H9 (cell line): ENCODE data around the gene DNAI1. TPM values are rescaled to one million over a fixed set of nuclear protein-coding genes. Genes with fewer than 3 reads are reported as not detected.

Source experiments
- DNase-seq: peaks from one replicate; pipeline ENCODE4 v3.0.0-alpha.2; 2017
- H2AFZ ChIP-seq: one replicate; pipeline ENCODE4 v1.6.1; 2013; ENCODE audit warnings: mild to moderate bottlenecking, low read length, control low read depth, moderate library complexity
- H2AK5ac ChIP-seq: 2 replicates; pipeline ENCODE4 v1.6.1; 2013; ENCODE audit warnings: low read length, control low read depth, mixed read lengths; ENCODE audit not compliant: insufficient read length
- H2BK120ac ChIP-seq: one replicate; pipeline ENCODE4 v1.6.1; 2013; ENCODE audit warnings: low read depth, mild to moderate bottlenecking, low read length, control low read depth, inconsistent platforms; ENCODE audit not compliant: poor library complexity, severe bottlenecking
- H2BK12ac ChIP-seq: 2 replicates; pipeline ENCODE4 v1.6.1; 2013; ENCODE audit warnings: low read length, control low read depth, mixed read lengths, low read depth; ENCODE audit not compliant: insufficient read length
- H2BK15ac ChIP-seq: 2 replicates; pipeline ENCODE4 v1.6.1; 2013; ENCODE audit warnings: low read depth, low read length, control low read depth
- H2BK20ac ChIP-seq: one replicate; pipeline ENCODE4 v1.6.1; 2013; ENCODE audit warnings: low read depth, mild to moderate bottlenecking, low read length, control low read depth, inconsistent platforms; ENCODE audit not compliant: poor library complexity, severe bottlenecking
- H2BK5ac ChIP-seq: 2 replicates; pipeline ENCODE4 v1.6.1; 2013; ENCODE audit warnings: low read length, control low read depth, mixed read lengths; ENCODE audit not compliant: insufficient read length
- H3K14ac ChIP-seq: 2 replicates; pipeline ENCODE4 v1.6.1; 2013; ENCODE audit warnings: low read length, control low read depth; ENCODE audit not compliant: insufficient read depth
- H3K18ac ChIP-seq: 2 replicates; pipeline ENCODE4 v1.6.1; 2013; ENCODE audit warnings: low read depth, mild to moderate bottlenecking, mixed read lengths, low read length, control low read depth; ENCODE audit not compliant: insufficient read length
- H3K23ac ChIP-seq: 2 replicates; pipeline ENCODE4 v1.6.1; 2013; ENCODE audit warnings: low read length, control low read depth, mixed read lengths, low read depth; ENCODE audit not compliant: insufficient read length
- H3K23me2 ChIP-seq: 2 replicates; pipeline ENCODE4 v1.6.1; 2013; ENCODE audit warnings: low read depth, mild to moderate bottlenecking, mixed read lengths, low read length, control low read depth; ENCODE audit not compliant: insufficient read length, poor library complexity, severe bottlenecking
- H3K27ac ChIP-seq: 2 replicates; pipeline ENCODE4 v1.5.1; 2013; ENCODE audit warnings: low read length, control low read depth, mixed read lengths, low read depth; ENCODE audit not compliant: insufficient read length
- H3K27me3 ChIP-seq: 2 replicates; pipeline ENCODE4 v1.6.1; 2013; ENCODE audit warnings: low read length, control low read depth, inconsistent platforms; ENCODE audit not compliant: insufficient read depth
- H3K4ac ChIP-seq: 2 replicates; pipeline ENCODE4 v1.6.1; 2013; ENCODE audit warnings: low read depth, mild to moderate bottlenecking, control low read depth, inconsistent platforms, low read length, moderate library complexity
- H3K4me1 ChIP-seq: 2 replicates; pipeline ENCODE4 v1.6.1; 2013; ENCODE audit warnings: low read length, control low read depth, inconsistent platforms; ENCODE audit not compliant: insufficient read depth
- H3K4me2 ChIP-seq: 2 replicates; pipeline ENCODE4 v1.6.1; 2013; ENCODE audit warnings: low read length, control low read depth, mixed read lengths; ENCODE audit not compliant: insufficient read length, insufficient read depth
- H3K56ac ChIP-seq: 2 replicates; pipeline ENCODE4 v1.6.1; 2013; ENCODE audit warnings: low read depth, mild to moderate bottlenecking, mixed read lengths, low read length, control low read depth; ENCODE audit not compliant: insufficient read length
- H3K79me1 ChIP-seq: 2 replicates; pipeline ENCODE4 v1.6.1; 2013; ENCODE audit warnings: low read depth, mild to moderate bottlenecking, moderate library complexity, low read length, control low read depth, inconsistent platforms; ENCODE audit not compliant: insufficient read depth, poor library complexity, severe bottlenecking
- H3K79me2 ChIP-seq: 2 replicates; pipeline ENCODE4 v1.6.1; 2013; ENCODE audit warnings: low read length, control low read depth, inconsistent platforms; ENCODE audit not compliant: insufficient read depth
- H3K9ac ChIP-seq: 2 replicates; pipeline ENCODE4 v1.6.1; 2013; ENCODE audit warnings: low read length, control low read depth, mixed read lengths; ENCODE audit not compliant: insufficient read length; ENCODE audit errors: extremely low read depth
- H3K9me3 ChIP-seq: one replicate; pipeline ENCODE4 v1.6.1; 2013; ENCODE audit warnings: low read depth, low read length, inconsistent platforms; ENCODE audit not compliant: control insufficient read depth
- H3T11ph ChIP-seq: one replicate; pipeline ENCODE4 v1.6.1; 2013; ENCODE audit warnings: mild to moderate bottlenecking, low read length, control low read depth, inconsistent platforms
- H4K20me1 ChIP-seq: one replicate; pipeline ENCODE4 v1.6.1; 2013; ENCODE audit not compliant: control insufficient read depth, insufficient read length, insufficient read depth
- H4K5ac ChIP-seq: 2 replicates; pipeline ENCODE4 v1.6.1; 2013; ENCODE audit warnings: low read depth, mild to moderate bottlenecking, mixed read lengths, low read length, control low read depth; ENCODE audit not compliant: insufficient read length
- H4K8ac ChIP-seq: replicated peaks from 2 replicates; pipeline ENCODE4 v1.6.1; 2013; ENCODE audit warnings: low read length, control low read depth, mixed read lengths, low read depth; ENCODE audit not compliant: insufficient read length
- H4K91ac ChIP-seq: 2 replicates; pipeline ENCODE4 v1.6.1; 2013; ENCODE audit warnings: low read depth, mild to moderate bottlenecking, moderate library complexity, mixed read lengths, low read length, control low read depth; ENCODE audit not compliant: insufficient read length
- H3K27ac Mint-ChIP-seq, 3 experiments: 2 replicates in 2 of 3; 3 replicates in 1 of 3; pipeline ENCODE4 v1.8.0; 2020 to 2021; ENCODE audit warnings: mixed read lengths in 3 of 3, mild to moderate bottlenecking in 1 of 3, moderate library complexity in 1 of 3
- H3K27me3 Mint-ChIP-seq: 2 replicates; pipeline ENCODE4 v1.8.0; 2021; ENCODE audit warnings: low read depth, mild to moderate bottlenecking, moderate library complexity, mixed read lengths
- H3K36me3 Mint-ChIP-seq, 3 experiments: 2 replicates in 2 of 3; 3 replicates in 1 of 3; pipeline ENCODE4 v1.8.0; 2020 to 2021; ENCODE audit warnings: low read depth in 3 of 3, mixed read lengths in 3 of 3; ENCODE audit not compliant: insufficient read depth in 1 of 3
- H3K4me1 Mint-ChIP-seq, 2 experiments: 2 replicates each; pipeline ENCODE4 v1.8.0; 2020; ENCODE audit warnings: mixed read lengths in 2 of 2
- H3K4me3 Mint-ChIP-seq, 2 experiments: 2 replicates in 1 of 2; 3 replicates in 1 of 2; pipeline ENCODE4 v1.8.0; 2020 to 2021; ENCODE audit warnings: mild to moderate bottlenecking in 2 of 2, mixed read lengths in 2 of 2, moderate library complexity in 1 of 2
- H3K9me3 Mint-ChIP-seq, 2 experiments: 2 replicates in 1 of 2; 3 replicates in 1 of 2; pipeline ENCODE4 v1.8.0; 2020; ENCODE audit warnings: mild to moderate bottlenecking in 2 of 2, mixed read lengths in 2 of 2, moderate library complexity in 1 of 2
- CTCF ChIP-seq: fragments of 200-600 bp; sonication (generic); conservative IDR thresholded peaks from 3 replicates; pipeline ENCODE4 v1.8.0; 2021; ENCODE audit warnings: antibody characterized with exemption, mild to moderate bottlenecking
- WGBS: extraction: QIAGEN DNeasy Blood & Tissue Kit; methylation state at CpG from one replicate; pipeline ENCODE4 v1.1.7; 2013; ENCODE audit warnings: missing lambda C conversion rate, low lambda C conversion rate, mixed read lengths; ENCODE audit not compliant: insufficient read length; ENCODE audit errors: extremely low coverage; 5-methylcytosine and 5-hydroxymethylcytosine counted together
- total RNA-seq: library from RNA; stranded (reverse); gene quantifications from 2 replicates; pipeline ENCODE4 v1.2.1, GENCODE V29; 2021

The DNAI1 gene
- total RNA-seq, 1 experiment from 2014 or later: 0.22 TPM

- H2BK5ac ChIP-seq: no peak overlapping the region
- H4K20me1 ChIP-seq: no peaks in the 10 kb centered on the region
- no peak overlapping the region for H3K9ac ChIP-seq
- Mint-ChIP-seq H3K27ac (no peak overlapping the region), H3K27me3 (peaks cover 3% of the 10 kb centered on the region; the same call in 1 of the 2 replicates), H3K4me3 (no peak overlapping the region), H3K36me3 (no peaks in the 10 kb centered on the region), H3K9me3 (no peaks in the 10 kb centered on the region), H3K4me1 (peaks cover 8 to 29% of the 10 kb centered on the region in 2 experiments)
- H3K4me1 ChIP-seq: 0 out of 2 replicates have a peak, but pooled peaks cover 2% of the 10 kb centered on the region
- H3K27me3 ChIP-seq: no peaks in the 10 kb centered on the region
- no peak overlapping the region for H4K91ac ChIP-seq
- DNase-seq: no peak
- H3K9me3 ChIP-seq: no peaks in the 10 kb centered on the region
- no peak overlapping the region for H3K56ac ChIP-seq
- no peak overlapping the region for H4K8ac ChIP-seq
- no peak overlapping the region for H3K4ac ChIP-seq
- no peak overlapping the region for H2AFZ ChIP-seq
- no peaks in the 10 kb centered on the region for H3K23me2 ChIP-seq
- H3T11ph ChIP-seq: no peak overlapping the region
- H3K23ac ChIP-seq: no peak overlapping the region
- no peak overlapping the region for H2BK15ac ChIP-seq
- H3K27ac ChIP-seq: no peak overlapping the region
- no peak overlapping the region for H2BK20ac ChIP-seq
- H2AK5ac ChIP-seq: no peak overlapping the region
- H2BK120ac ChIP-seq: no peak overlapping the region
- H3K18ac ChIP-seq: no peak overlapping the region
- no peak overlapping the region for H3K4me2 ChIP-seq
- no peaks in the 10 kb centered on the region for H3K79me1 ChIP-seq
- no peak overlapping the region for H2BK12ac ChIP-seq
- no peaks in the 10 kb centered on the region for H3K79me2 ChIP-seq
- WGBS: no CpG with 5 or more reads among the region's 3 CpGs
- TF ChIP-seq CTCF: no peak
- no peak overlapping the region for H3K14ac ChIP-seq
- no peak overlapping the region for H4K5ac ChIP-seq
Measured at GRCh38 chr9:34498553-34498952, 39.9 kb downstream of the DNAI1 start.
